ELR (cell line): ENCODE measurements around the gene MACROD2.

Experiments
- DNase-seq: peaks from one replicate; pipeline ENCODE4 v3.0.0-alpha.2; 2015; ENCODE audit warnings: low read depth

Gene MACROD2

DNA sequence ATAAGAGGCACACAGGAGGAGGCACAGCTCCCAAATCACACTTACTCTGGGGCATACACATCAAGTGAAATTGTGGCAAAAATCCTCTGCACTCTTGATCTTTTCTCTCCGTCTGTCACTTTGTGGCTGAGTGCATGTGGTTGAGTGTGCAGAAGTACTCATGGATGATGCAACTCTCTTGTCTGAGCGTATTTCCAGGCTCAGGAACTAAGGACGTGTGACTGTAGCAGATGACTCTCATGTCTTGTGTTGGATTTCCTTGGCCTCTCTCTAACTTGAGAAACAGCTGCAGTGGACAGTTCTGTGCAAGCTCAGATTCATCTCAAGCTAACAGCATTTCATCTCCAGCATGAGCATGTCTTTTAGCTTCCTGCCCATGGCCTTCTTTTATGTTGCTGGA lies 587.5 kb downstream of the MACROD2 start:
- DNase-seq, result peak; percentile 0

DNA sequence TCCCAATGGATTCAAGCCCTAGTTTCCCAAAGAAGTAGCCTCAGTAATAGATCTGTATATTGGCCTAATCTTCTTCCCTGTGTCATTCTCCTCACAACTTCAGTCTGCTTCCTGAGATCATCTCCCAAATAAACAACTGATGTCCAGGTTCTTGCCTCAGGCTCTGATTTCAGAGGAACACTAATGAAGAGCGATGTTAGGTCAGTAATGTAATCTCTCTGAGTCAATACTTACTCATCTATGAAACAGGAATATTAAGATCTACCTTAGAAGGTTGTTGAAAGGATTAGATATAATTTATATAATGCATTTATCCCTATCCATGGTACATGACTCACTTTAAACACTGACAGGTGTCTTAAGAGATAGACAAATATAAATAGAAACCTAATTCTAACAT lies 588.1 kb downstream of the MACROD2 start:
- DNase-seq, result peak; percentile 29

DNA sequence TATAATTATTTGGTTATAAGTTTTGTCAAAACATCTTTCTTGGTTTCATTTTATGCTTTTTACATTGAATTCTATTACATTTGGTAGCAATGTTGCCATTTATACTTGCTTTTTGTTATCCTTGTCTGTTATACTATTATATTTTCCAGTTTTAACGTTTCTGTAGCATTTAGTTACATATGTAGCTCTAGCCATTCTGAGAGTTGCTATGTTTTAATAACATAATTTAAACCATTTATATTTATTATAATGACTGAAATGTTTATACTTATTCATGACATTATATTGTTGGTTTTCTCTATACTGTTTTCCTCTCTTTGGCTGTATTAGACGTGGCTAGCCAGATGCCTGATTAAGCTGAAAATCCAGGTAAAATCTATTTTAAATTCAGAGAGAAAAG lies 594.1 kb downstream of the MACROD2 start:
- DNase-seq, result no peak

DNA sequence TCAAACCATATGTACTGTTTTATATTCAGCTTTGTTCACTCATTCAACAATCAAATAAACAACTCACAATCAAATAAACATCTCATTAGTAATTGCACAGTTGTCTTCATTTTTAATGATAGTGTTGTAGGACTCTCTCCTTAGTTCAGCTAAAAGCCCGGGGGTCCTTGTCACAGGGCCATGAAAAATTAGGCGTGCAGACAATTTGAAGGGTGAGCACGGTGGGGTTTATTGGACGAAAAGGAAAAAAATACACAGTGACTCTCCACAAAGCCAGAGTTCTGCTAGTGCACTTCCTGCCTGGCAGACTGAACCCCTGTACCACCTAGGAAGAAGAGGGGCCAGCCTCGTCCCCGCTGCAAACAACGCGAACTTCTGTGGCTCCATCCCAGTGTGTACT lies 599.7 kb downstream of the MACROD2 start:
- no peak for DNase-seq

DNA sequence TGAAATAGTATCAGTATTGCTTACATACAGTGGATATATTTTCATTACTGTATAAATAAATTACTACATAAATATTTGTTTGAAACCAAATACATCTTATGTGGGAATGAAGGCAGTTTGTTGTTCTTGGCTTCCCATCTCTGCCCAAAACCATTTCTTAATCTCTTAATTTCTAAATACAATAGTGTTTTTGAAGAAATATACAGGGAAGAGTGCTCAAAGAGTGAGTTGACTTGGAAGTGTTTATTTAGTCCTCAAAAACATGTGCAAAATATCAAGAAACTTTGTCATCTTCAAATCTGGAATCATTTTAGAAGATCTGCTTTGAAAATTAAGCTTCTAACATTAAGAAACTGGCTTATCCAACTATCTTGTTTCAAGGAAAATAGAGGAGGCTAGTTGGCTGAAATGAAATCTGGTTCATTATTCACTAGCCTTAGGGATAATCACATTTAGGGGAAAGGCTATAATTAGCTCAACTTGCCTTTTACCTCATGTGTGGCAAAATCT lies 601.9 kb downstream of the MACROD2 start:
- no peak for DNase-seq

DNA sequence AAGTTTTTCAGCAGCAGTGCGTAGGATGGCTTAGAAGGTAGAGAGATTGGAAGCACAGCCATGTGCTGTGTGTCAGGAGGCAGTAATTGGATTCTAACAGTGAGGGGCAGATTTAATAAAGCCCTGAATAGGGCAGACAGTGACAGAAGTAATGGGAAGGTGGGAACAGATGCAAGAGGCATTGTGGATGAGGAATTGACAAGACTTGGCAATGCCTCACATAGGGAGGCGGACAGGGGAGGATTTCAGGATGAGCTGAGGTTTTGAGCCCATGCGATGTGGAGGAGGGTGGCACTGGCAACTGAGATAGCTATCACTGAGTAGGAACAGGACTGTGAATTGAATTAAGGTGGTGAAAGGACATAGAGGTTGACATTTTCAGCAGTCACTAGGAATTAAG lies 604.3 kb downstream of the MACROD2 start:
- no peak for DNase-seq

DNA sequence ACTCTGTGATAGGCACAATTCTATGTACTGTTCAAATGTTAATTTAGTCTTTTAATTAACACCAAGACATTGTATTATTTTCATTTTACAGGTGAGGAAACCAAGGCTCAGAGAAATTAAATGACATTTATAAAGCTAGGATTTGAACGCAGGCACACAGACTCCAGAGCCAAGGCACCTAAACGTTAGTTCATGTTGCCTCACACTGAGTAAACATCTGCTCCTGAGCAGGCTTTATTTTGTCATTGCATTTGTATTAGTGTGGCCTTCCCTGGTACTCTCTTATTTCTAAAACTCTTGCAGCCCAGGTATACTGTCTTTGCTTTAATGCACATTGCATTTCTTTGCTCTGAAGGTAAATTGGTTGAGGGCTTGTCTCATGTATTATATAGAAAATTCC lies 605.2 kb downstream of the MACROD2 start:
- DNase-seq, result no peak

DNA sequence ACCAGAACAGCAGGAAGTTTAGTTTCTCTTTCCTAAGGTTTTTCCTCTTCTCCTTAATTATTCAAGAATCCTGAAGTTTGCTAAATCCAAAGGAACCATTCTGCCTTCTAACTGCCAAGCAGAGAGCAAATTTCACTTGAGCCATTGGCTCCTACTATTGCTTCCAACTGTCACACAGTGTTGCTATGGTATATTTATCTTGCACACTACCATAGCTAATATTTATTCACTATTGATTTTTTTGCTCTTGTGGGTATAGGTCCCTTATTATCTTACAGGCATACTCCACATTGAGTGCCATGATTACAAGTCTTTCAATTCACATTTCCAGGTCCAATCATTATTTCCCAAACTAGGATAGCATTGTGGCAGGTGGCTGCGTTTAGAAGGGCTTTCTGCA lies 608.8 kb downstream of the MACROD2 start:
- no peak for DNase-seq

DNA sequence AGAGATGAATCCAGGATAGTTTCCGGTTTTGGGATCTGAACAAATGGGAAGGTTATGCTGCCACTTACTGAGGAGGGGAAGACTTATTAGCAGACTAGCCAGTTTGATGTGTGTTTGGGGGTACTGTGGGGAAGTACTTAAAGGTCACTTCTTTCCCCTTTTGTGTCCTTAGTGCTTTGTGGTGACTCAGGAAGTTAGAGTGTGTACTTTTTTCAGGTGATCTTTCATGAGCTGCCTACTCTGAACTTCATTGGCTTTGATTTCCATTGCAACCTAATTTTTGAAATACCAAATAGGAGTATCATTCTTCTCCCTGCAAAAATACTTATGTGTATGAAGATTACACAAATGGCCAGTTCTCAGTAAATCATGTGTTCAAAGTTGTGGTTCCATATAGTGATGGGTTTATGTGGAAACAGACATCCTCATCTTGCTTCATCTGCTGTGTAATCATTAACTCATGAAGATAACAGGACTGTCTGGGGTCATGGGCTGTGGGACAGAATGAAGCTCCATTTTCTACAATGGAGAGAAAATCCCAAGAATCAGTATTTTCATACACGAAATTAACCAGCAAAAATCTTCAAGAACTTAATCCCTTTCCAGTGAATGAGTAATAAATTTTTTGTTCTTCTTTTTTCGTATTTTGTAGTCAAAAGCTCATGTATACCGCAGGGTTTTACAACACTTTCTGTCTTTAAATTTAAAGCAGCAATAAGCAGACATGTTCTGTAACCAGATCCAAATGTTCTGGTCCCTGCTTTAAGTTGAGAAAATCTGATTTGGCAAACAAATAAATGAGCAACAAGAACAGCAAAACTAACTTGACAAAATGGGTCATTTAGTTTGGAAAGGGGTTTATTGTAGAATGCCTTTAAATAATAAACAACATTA lies 614.3 kb downstream of the MACROD2 start:
- DNase-seq, result no peak

DNA sequence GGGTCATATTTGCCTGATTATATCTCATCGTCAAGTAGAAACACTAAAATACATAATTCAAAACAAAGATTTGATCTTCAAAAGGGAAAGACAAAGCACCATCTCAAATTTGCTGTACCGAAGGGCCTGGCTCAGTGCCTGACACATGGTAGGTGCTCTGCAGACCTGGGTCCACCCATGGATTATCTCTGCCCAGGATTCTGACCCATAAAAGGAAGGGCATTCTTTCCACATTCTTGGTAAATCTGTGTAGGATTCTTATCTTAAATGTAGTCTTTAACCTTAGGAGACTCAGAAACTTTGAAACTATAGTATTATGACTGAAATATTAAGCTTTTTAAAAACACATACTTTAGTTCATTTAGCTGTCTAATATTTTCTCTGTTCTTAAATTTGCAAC lies 616.2 kb downstream of the MACROD2 start:
- no peak for DNase-seq

DNA sequence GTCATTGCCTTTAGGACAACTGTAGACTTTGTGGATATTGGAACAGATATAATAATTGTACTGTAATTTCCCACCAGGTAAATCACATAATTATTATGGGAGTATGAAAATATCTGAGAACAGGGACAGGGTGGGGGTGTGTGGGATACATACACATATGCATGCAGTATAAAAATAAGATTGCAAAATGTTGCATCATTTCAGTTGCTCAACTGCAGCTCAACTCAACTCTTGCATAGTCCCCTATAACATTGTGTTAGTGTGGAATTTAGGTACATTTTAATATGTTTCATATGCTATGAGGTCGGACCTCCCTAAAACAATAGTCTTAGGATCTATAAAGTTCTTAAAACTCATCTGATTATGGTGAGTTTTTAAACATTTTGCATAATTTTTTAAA lies 617.1 kb downstream of the MACROD2 start:
- no peak for DNase-seq

DNA sequence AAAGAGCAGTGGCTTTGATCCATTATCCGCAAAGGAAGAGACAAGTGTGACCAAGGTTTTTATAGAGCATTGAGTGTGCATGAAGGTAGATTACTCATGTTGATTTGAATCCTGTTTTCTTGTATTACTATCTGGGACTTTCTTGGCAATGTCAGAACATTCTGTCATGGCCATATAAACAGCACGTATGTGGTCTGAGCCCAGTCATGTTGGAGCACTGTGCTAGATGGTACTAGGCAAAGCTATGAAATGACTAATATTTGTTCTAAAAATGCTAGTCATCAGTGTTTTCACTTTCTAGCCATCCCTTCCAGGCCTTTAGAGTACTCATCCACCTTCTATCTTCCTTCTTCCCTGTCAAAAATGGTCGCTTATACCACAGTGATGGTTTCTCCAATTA lies 620.7 kb downstream of the MACROD2 start:
- no peak for DNase-seq

DNA sequence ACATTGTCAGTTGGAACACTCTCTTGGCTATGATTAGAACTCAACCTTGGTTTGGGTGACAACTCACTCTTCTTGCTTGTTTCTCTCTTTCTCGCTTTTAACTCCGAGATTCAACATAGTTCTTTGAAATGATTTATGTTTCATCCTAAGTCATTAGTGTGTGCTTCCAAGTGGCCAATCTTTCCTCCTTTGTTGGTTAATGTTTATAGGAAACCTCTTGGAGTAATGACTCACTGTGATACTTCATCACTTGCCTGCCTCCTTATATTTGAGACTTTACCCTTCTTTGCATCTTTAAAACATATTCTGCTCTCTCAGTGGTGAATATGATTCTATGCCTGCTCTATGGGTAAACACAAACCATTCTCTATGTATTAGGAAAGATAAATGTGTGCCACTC lies 621.8 kb downstream of the MACROD2 start:
- no peak for DNase-seq

DNA sequence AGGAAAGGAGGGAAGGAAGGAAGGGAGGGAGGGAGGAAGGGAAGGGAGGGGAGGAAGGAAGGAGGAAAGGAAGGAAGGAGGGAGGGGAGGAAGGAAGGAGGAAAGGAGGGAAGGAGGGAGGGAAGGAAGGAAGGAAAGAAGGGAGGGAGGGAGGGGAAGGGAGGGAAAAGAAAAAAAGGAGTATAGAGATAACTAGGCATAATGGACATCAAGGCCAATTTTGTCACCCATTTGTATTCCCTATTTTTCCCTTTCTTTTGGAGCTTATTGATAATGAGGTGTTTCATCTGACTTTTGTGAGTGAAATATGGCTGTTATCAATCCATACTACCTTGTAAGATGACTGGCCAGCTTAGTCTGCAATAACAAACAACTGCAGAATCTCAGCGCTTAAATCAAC lies 624.1 kb downstream of the MACROD2 start:
- no peak for DNase-seq

DNA sequence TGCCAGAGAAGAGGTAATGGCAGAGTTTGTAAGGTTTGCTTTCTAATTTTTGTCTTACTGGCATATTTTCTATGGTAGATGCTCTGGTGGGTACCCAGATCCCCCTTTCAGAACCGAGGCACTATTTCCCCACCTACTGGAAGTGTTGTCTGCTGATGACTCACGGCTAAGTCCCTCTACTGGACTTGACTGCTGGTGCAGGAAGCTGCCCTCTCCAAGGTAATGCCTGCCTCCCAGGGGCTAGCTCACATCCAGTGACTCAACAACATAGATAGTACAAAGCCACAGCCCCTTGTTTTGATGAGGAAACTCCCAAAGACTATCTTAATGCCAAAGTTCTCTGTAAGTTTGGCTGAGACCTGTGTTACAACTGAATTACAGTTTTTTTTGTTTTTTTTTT lies 627.5 kb downstream of the MACROD2 start:
- peak; percentile 21 for DNase-seq

DNA sequence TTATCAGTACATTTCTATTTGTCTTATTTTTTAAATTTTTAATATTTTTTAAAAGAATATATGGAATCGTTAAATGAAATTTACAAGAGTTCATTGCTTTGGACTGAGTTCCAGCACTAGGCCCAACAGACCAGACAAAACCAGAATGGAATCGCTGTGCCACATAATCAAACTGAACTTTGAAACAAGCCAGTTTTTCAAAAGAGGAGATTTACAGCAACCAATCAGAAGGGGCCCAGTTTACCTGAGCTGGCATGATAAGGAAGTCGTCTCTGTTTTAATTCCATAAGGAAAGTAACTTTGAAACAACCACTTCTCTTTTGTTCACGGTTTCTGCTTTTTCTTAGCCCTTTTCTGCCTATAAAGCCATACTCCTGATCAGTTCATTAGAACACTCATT lies 635.7 kb downstream of the MACROD2 start:
- no peak for DNase-seq

DNA sequence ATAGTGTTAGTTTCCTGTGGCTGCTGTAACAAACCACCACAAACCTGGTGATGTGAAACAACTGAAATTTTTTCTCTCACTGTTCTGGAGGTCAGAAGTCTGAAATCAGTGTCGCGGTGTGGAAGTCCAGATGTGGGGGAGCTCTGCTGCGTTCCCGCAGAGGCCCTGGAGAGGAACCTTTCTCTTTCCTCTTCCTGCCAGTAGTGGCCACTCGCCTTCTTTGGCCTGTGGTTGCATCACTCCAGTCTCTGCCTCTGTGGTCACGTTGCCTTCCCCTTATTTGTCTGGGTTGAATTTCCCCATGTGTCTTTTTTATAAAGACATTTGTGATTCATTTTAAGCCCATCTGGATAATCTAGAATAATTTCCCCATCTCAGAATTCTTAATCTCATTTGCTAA lies 637.6 kb downstream of the MACROD2 start:
- DNase-seq, result no peak

DNA sequence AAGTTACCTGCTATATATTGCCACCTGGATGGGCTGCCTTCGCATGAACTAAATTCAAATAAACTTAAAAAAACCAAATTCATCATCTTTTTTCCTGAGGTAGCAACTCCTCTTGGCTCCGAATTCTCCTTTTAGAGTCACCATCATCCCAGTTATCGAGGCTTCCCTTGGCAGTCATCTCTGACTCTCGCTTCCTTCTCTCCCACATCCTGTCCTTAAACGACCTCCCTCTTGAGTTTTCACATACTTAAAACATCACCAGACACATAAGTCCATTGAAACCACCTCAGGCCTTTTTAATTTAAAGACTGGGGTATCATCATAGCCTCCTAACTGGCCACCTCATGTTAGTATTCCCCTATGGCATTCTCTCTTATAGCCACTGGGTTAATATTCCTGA lies 638.2 kb downstream of the MACROD2 start:
- DNase-seq, result no peak

DNA sequence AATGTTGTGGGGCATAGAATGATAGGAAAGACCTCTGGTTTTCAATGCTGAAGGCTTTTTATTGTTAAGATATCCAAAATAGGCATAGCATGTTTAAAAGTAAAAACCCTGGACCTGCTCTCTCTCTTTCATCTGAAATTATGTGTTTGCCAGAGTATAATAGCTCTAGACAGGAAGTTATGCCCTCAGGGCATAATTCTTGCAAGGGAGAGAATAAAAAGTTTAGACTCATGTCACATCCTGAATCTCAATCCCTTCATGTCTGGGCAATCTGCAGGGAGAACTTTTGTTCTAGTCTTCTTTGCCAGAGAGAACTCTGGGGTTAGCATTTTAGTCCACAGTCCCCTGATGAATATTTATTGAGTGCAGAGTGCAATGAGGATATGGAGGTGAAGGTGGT lies 639.3 kb downstream of the MACROD2 start:
- DNase-seq, result no peak

DNA sequence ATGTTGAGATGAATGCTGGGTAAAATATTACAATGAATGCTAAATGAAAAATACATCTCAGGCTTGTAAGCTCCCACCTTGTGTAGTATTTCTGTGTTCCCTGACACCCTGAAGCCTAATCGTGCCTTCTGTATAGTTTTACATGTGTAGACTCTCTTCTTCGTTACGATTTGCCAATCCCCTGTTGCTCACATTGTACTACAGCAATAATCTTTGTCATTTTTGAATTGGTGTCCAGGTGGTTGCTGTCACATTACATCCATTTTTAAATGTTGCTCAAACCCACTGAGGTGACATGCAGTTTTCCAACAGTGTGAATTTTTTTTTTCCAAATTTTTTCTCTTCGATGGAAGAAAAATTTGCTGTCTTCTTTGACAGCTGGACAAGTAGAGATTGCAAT lies 642.1 kb downstream of the MACROD2 start:
- no peak for DNase-seq

DNA sequence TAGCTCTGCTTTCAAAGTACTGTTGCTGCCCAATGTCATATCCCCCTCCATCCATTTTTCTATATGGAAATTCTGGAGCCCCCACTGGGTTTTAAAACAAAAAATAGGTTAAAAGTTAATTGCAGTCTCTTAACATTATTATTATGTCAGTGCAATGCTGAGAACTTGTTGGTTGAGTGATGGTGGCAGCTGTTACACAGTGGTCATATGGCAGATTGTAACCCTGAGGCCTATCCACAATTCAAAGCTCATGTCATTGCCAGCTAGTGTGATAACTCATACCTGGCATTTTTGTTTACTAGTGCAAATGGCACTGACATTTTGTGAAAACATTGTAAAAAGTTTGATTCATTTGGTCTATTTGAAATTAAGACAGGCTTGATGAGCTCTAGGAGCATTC lies 647.8 kb downstream of the MACROD2 start:
- no peak for DNase-seq

DNA sequence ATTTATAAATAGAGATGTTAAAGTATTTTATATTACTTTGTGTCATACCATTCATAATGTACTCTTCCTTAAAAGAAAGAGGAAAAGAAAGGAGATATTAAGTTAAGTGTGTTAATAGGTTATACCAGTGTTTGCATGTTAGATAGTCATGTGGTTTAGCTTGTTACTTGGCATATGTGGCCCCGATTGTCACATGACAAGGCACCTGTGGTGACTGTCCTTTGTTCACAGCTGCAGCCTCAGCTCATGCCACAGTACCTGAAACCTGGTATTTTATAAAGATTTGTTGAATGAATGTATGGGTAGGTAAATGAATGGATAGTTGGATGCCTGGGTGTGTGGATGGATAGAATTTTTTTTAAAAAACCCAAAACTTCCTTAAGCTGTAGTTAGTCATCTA lies 648.2 kb downstream of the MACROD2 start:
- DNase-seq, result no peak

DNA sequence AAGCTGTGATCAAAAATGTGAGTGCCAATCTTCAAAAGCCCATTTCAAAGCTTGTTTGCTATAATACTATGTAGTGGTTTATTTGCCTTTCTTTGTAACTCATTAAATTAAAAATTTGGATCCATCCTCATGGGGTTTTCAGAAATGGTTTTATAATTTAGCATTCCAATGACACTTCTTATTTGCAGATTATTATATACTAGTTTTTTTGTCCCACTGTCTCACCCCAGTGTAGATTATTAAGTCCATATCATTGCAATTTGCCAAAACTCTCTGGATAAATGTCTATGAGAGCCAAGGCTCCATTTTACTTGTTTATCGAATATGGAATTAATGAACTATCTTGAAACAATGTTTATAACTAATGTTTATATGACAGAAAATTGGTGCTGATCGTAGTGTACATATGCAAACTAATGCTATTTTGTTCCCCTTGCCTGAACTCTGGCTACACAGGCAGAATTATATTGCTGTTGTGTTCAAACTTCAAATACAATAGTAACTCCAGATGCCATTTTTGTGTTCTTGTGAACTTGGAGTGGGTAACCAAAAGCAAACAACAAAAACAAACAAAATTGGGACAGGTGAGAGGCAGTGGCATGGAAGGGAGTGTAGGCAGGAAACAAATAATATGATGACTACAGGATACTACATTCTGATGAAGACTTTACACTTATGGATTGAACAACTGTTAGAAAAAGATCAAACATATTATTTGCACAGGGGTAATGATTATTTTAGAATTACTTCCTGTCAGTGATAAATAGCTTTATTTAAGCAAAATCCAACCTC lies 649.2 kb downstream of the MACROD2 start:
- DNase-seq, result no peak
